ENCODE measurements around the gene DPP3.

The DPP3 gene

GRCh38 chr11:66443602-66444001, 36.6 kb upstream of the DPP3 start:
- H3K27me3 ChIP-seq (replicated peaks; ENCODE audit: insufficient read depth, low read length): peaks cover 71% of the 10 kb centered on the region
- H3F3A ChIP-seq (ENCODE audit: insufficient read depth, low read length): no peaks in the 10 kb centered on the region
- no peak overlapping the region for H3K27ac ChIP-seq (ENCODE audit: low read length)
- no peak overlapping the region for H3K4me3 ChIP-seq (ENCODE audit: low read length)
- H3K4me1 ChIP-seq (ENCODE audit: low read length): no peaks in the 10 kb centered on the region
- no peaks in the 10 kb centered on the region; the same call in 1 of the 2 replicates for H3K79me2 ChIP-seq (ENCODE audit: low read length)
- no peak for TF ChIP-seq EZH2phosphoT487 (IDR thresholded peaks at IDR 0.05; ENCODE audit: low read length)
- H4K20me1 ChIP-seq (ENCODE audit: insufficient read depth, low read length): no peaks in the 10 kb centered on the region
- no peaks in the 10 kb centered on the region for H3K36me3 ChIP-seq (replicated peaks; ENCODE audit: insufficient read depth, low read length)
- no peak overlapping the region for H3K4me2 ChIP-seq (ENCODE audit: low read depth, low read length)
- no peak overlapping the region for H3K9ac ChIP-seq (ENCODE audit: low read length)
- no peaks in the 10 kb centered on the region for H3K9me3 ChIP-seq (replicated peaks; ENCODE audit: insufficient read depth, low read length)
- no peak for DNase-seq
- H2AFZ ChIP-seq (ENCODE audit: low read length): no peak overlapping the region
- no peaks in the 10 kb centered on the region for H3K9me2 ChIP-seq (replicated peaks; ENCODE audit: insufficient read depth, low read length)

DNA sequence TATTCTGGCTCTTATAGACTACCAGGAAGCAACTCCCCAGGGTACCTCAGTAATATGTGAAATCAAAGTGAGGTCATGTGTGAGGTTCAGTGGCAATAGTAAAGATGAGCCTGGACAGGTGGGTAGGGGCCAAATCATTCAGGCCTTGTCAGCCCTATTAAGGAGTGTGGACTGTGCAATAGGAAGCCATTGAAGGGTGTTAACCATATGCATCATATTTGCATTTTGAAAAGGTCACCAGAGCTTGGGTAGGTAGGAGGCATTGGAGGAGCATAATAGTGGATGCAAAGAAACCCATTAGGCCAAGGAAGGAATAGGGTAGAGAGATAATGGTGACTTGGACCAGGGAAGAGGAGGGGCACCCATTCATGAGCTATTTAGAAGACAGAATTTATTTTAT, 33.2 kb upstream of the DPP3 start:
- Histone ChIP-seq H3K27ac (ENCODE audit: low read length) (no peak overlapping the region), H3K9me2 (replicated peaks; ENCODE audit: insufficient read depth, low read length) (no peaks in the 10 kb centered on the region)
- TF ChIP-seq EZH2phosphoT487 (IDR thresholded peaks at IDR 0.05; ENCODE audit: low read length) (no peak), EZH2 (optimal IDR thresholded peaks at IDR 0.05; ENCODE audit: low read depth, low read length) (no peak)
- TF ChIP-seq, protein P1, sequence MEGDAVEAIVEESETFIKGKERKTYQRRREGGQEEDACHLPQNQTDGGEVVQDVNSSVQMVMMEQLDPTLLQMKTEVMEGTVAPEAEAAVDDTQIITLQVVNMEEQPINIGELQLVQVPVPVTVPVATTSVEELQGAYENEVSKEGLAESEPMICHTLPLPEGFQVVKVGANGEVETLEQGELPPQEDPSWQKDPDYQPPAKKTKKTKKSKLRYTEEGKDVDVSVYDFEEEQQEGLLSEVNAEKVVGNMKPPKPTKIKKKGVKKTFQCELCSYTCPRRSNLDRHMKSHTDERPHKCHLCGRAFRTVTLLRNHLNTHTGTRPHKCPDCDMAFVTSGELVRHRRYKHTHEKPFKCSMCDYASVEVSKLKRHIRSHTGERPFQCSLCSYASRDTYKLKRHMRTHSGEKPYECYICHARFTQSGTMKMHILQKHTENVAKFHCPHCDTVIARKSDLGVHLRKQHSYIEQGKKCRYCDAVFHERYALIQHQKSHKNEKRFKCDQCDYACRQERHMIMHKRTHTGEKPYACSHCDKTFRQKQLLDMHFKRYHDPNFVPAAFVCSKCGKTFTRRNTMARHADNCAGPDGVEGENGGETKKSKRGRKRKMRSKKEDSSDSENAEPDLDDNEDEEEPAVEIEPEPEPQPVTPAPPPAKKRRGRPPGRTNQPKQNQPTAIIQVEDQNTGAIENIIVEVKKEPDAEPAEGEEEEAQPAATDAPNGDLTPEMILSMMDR (IDR thresholded peaks at IDR 0.05; ENCODE audit: low read length): no peak

GRCh38 chr11:66448523-66448922, 31.7 kb upstream of the DPP3 start:
- no peak overlapping the region for H3K9ac ChIP-seq (ENCODE audit: low read length)
- no peak overlapping the region for H3K4me3 ChIP-seq (ENCODE audit: low read length)
- no peak overlapping the region for H3K4me2 ChIP-seq (ENCODE audit: low read depth, low read length)
- no peaks in the 10 kb centered on the region for H3K9me2 ChIP-seq (replicated peaks; ENCODE audit: insufficient read depth, low read length)
- DNase-seq: no peak
- H3K79me2 ChIP-seq (ENCODE audit: low read length): no peaks in the 10 kb centered on the region
- no peaks in the 10 kb centered on the region for H4K20me1 ChIP-seq (ENCODE audit: insufficient read depth, low read length)
- no peaks in the 10 kb centered on the region for H3F3A ChIP-seq (ENCODE audit: insufficient read depth, low read length)
- H3K27ac ChIP-seq (ENCODE audit: low read length): no peak overlapping the region
- H3K9me3 ChIP-seq (replicated peaks; ENCODE audit: insufficient read depth, low read length): no peaks in the 10 kb centered on the region
- peaks cover 65% of the 10 kb centered on the region for H3K27me3 ChIP-seq (replicated peaks; ENCODE audit: insufficient read depth, low read length)
- H3K36me3 ChIP-seq (replicated peaks; ENCODE audit: insufficient read depth, low read length): no peaks in the 10 kb centered on the region
- H3K4me1 ChIP-seq (ENCODE audit: low read length): no peaks in the 10 kb centered on the region
- no peak overlapping the region for H2AFZ ChIP-seq (ENCODE audit: low read length)
- no peak for TF ChIP-seq EZH2 (optimal IDR thresholded peaks at IDR 0.05; ENCODE audit: low read depth, low read length)
- TF ChIP-seq EZH2phosphoT487 (IDR thresholded peaks at IDR 0.05; ENCODE audit: low read length): no peak
- TF ChIP-seq, protein P1 (IDR thresholded peaks at IDR 0.05; ENCODE audit: low read length): no peak

More for the DNA sequence above, 33.2 kb upstream of the DPP3 start:
- Histone ChIP-seq H2AFZ (ENCODE audit: low read length) (no peak overlapping the region), H4K20me1 (ENCODE audit: insufficient read depth, low read length) (no peaks in the 10 kb centered on the region), H3K27me3 (replicated peaks; ENCODE audit: insufficient read depth, low read length) (peaks cover 77% of the 10 kb centered on the region), H3K4me1 (ENCODE audit: low read length) (no peaks in the 10 kb centered on the region), H3F3A (ENCODE audit: insufficient read depth, low read length) (no peaks in the 10 kb centered on the region), H3K36me3 (replicated peaks; ENCODE audit: insufficient read depth, low read length) (no peaks in the 10 kb centered on the region), H3K9me3 (replicated peaks; ENCODE audit: insufficient read depth, low read length) (no peaks in the 10 kb centered on the region), H3K4me2 (ENCODE audit: low read depth, low read length) (no peak overlapping the region), H3K9ac (ENCODE audit: low read length) (no peak overlapping the region), H3K79me2 (ENCODE audit: low read length) (no peaks in the 10 kb centered on the region), H3K4me3 (ENCODE audit: low read length) (no peak overlapping the region)
- DNase-seq: no peak

DNA sequence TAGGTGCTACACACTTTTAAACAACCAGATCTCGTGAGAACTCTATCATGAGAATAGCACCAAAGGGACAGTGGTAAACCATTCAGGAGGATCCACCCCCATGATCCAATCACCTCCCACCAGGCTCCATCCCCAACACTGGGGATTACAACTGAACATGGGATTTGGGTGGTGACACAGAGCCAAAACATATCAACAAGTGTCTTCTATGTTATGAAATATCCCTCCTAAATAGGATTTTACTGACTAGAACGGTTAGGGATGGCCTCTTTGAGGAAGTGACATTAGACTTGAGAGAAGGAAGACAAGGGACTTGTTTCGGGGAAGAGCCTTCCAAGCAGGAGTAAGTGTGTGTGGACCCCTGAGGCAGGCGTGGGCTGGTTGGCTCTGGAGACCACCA, 29.7 kb upstream of the DPP3 start:
- TF ChIP-seq EZH2 (optimal IDR thresholded peaks at IDR 0.05; ENCODE audit: low read depth, low read length) (no peak), EZH2phosphoT487 (IDR thresholded peaks at IDR 0.05; ENCODE audit: low read length) (no peak)
- TF ChIP-seq, protein P1 (IDR thresholded peaks at IDR 0.05; ENCODE audit: low read length): no peak
- Histone ChIP-seq H3K79me2 (ENCODE audit: low read length) (no peaks in the 10 kb centered on the region), H3K27me3 (replicated peaks; ENCODE audit: insufficient read depth, low read length) (peaks cover 71% of the 10 kb centered on the region), H3K9me2 (replicated peaks; ENCODE audit: insufficient read depth, low read length) (no peaks in the 10 kb centered on the region), H3K27ac (ENCODE audit: low read length) (no peak overlapping the region), H4K20me1 (ENCODE audit: insufficient read depth, low read length) (no peaks in the 10 kb centered on the region), H2AFZ (ENCODE audit: low read length) (no peak overlapping the region), H3K9me3 (replicated peaks; ENCODE audit: insufficient read depth, low read length) (no peaks in the 10 kb centered on the region), H3K4me1 (ENCODE audit: low read length) (no peaks in the 10 kb centered on the region), H3K4me3 (ENCODE audit: low read length) (no peak overlapping the region), H3K9ac (ENCODE audit: low read length) (no peak overlapping the region), H3K36me3 (replicated peaks; ENCODE audit: insufficient read depth, low read length) (no peaks in the 10 kb centered on the region), H3F3A (ENCODE audit: insufficient read depth, low read length) (no peaks in the 10 kb centered on the region), H3K4me2 (ENCODE audit: low read depth, low read length) (no peak overlapping the region)
- no peak for DNase-seq
